Testis (tissue), 2 donors: Measurements from ENCODE around the gene CACNA2D3.

Experiments
- POLR2A ChIP-seq: fragments of 450-650 bp; IDR thresholded peaks from one replicate; pipeline ENCODE4 v1.6.1; 2017; ENCODE audit warnings: antibody characterized with exemption, mild to moderate bottlenecking, moderate library complexity
- TF ChIP-seq, protein P1 (sequence below), 3 experiments: fragments of 450-650 bp in 2 of 3; fragments of 200-600 bp in 1 of 3; sonication (generic) in 1 of 3; IDR thresholded peaks; one replicate each; pipeline ENCODE4 v1.5.1; 2016 to 2019; ENCODE audit warnings: antibody characterized with exemption in 3 of 3, mild to moderate bottlenecking in 2 of 3, moderate library complexity in 1 of 3

DNA sequence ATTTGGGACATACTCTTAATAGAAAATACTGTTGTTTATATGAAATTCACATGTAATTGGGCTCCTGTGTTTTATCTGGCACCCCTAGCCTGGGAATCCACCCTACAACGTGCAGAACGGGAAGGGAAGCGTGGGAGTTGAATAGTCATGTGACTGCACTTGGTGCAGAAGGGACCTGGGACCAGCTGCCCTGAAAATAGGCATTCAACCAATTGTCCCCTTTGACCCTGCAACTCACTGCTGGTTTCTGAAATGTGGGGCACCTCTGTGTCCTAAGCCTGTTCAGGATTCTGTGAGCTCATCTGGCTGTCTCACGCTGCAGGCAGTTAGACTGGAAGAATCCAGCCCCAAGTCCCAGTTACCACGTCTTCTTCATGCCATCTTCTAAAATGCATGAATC is 79.7 kb downstream of the CACNA2D3 start:
- TF ChIP-seq, protein P1, sequence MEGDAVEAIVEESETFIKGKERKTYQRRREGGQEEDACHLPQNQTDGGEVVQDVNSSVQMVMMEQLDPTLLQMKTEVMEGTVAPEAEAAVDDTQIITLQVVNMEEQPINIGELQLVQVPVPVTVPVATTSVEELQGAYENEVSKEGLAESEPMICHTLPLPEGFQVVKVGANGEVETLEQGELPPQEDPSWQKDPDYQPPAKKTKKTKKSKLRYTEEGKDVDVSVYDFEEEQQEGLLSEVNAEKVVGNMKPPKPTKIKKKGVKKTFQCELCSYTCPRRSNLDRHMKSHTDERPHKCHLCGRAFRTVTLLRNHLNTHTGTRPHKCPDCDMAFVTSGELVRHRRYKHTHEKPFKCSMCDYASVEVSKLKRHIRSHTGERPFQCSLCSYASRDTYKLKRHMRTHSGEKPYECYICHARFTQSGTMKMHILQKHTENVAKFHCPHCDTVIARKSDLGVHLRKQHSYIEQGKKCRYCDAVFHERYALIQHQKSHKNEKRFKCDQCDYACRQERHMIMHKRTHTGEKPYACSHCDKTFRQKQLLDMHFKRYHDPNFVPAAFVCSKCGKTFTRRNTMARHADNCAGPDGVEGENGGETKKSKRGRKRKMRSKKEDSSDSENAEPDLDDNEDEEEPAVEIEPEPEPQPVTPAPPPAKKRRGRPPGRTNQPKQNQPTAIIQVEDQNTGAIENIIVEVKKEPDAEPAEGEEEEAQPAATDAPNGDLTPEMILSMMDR (IDR thresholded peaks at IDR 0.05) = no peak
- TF ChIP-seq POLR2A = no peak
